Stimulated activated naive CD8-positive, alpha-beta T cell treated with anti-CD3 and anti-CD28 coated beads, Interleukin-15, Interleukin-2, amounts not matched to agents 100 ng/mL and 50 ng/mL, for 24 hours (primary cell): ENCODE results near the gene AMT.

Experiments
- H3K27ac Mint-ChIP-seq: one replicate; pipeline ENCODE4 v1.8.0; 2021; ENCODE audit warnings: mild to moderate bottlenecking, mixed read lengths
- H3K27me3 Mint-ChIP-seq: one replicate; pipeline ENCODE4 v1.8.0; 2021; ENCODE audit warnings: mixed read lengths
- H3K36me3 Mint-ChIP-seq: one replicate; pipeline ENCODE4 v1.8.0; 2021; ENCODE audit warnings: low read depth, mixed read lengths
- H3K4me1 Mint-ChIP-seq: one replicate; pipeline ENCODE4 v1.8.0; 2021; ENCODE audit warnings: low read depth, mixed read lengths
- H3K4me3 Mint-ChIP-seq: one replicate; pipeline ENCODE4 v1.8.0; 2021; ENCODE audit warnings: mild to moderate bottlenecking, mixed read lengths
- H3K9me3 Mint-ChIP-seq: one replicate; pipeline ENCODE4 v1.8.0; 2021; ENCODE audit warnings: mixed read lengths

The AMT gene

DNA sequence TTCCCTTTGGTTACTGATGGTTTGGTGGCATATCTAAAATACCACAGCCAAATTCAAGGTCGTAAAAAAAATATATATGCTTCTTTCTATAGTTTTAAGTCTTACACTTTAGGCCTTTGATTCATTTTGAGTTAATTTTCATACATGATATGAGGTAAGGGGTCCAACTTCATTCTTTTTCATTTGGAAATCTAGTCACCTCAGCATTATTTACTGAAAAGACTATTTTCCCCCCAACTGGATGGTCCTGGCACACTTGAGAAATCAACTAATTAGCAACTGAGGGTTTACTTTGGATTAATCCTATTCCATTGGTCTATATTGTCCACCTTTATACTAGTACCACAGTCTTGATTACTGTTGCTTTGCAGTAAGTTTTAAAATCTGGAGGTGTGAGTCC is 36.7 kb downstream of the AMT start:
- Mint-ChIP-seq H3K9me3 (no peaks in the 10 kb centered on the region), H3K4me1 (peaks cover 63% of the 10 kb centered on the region), H3K27me3 (no peaks in the 10 kb centered on the region), H3K27ac (peak overlapping the region; percentile 38), H3K36me3 (peaks cover 34% of the 10 kb centered on the region), H3K4me3 (no peak overlapping the region)

DNA sequence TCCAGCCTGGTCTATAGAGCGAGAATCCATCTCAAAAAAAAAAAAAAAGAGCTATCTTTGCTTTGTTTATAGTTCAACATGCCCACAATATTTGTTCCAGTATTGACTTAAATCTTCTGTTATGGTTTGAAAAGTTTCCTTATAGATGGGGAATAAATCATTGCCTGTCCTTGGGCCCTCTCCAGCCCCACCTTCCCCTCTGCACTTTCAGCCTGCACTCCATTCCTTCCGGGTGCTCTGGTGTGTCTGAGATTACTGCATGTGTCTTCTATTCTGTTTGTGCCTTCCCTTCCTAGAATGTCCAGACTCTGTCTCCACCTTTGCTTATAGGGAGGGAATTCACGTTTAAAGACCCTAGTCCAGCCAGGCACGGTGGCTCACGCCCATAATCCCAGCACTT is 38.9 kb downstream of the AMT start:
- peaks cover 69% of the 10 kb centered on the region for H3K4me1 Mint-ChIP-seq
- peaks cover 6% of the 10 kb centered on the region for H3K9me3 Mint-ChIP-seq
- H3K27ac Mint-ChIP-seq, result no peak overlapping the region

DNA sequence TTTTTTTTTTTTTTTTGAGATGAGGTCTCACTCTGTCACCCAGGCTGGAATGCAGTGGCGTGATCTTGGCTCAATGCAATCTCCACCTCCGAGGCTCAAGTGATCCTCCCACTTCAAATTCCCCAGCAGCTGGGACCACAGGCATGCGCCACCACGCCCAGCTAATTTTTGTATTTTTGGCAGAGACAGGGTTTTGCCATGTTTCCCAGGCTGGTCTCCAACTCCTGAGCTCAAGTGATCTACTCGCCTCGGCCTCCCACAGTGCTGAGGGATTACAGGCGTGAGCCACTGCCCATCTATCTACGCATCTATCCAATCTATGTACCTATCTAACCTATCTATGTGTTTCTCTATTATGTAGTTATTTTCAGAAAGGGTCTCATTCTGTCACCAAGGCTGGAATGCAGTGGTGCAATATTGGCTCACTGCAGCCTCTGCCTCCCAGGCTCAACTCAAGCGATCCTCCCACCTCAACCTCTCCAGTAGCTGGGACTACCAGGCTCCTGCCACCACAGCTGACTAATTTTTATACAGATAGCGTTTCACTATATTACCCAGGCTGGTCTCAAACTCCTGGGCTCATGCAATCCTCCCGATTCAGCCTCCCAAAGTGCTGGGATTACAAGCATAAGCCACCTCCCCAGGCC is 43.9 kb downstream of the AMT start:
- H3K27me3 Mint-ChIP-seq, result no peaks in the 10 kb centered on the region
- H3K4me1 Mint-ChIP-seq, result peaks cover 52% of the 10 kb centered on the region
- H3K4me3 Mint-ChIP-seq, result no peak overlapping the region
- H3K27ac Mint-ChIP-seq, result peak overlapping the region; percentile 78
- H3K9me3 Mint-ChIP-seq, result peaks cover 8% of the 10 kb centered on the region
- peaks cover 49% of the 10 kb centered on the region for H3K36me3 Mint-ChIP-seq

More for the DNA sequence above, 38.9 kb downstream of the AMT start:
- Mint-ChIP-seq H3K36me3 (peaks cover 47% of the 10 kb centered on the region), H3K27me3 (no peaks in the 10 kb centered on the region), H3K4me3 (no peak overlapping the region)

DNA sequence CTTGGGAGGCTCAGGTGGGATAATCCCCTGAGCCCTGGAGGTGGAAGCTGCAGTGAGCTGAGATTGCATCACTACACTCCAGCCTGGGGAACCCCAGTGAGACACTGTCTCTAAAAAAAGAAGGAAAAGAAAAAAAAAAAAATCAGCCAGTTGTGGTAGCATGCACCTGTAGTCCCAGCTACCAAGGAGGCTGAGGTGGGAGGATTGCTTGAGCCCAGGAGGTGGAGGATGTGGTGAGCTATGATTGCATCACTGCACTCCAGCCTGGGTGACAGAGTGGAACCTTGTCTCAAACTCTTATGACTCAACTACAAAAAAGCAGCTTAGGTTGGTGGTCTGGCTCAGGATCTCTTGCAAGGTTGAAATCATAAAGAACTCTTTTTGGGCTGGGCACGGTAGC is 44.8 kb downstream of the AMT start:
- Mint-ChIP-seq H3K27ac (peak overlapping the region; percentile 84), H3K27me3 (no peaks in the 10 kb centered on the region), H3K4me1 (peaks cover 43% of the 10 kb centered on the region), H3K4me3 (no peak overlapping the region), H3K36me3 (peaks cover 56% of the 10 kb centered on the region), H3K9me3 (peaks cover 8% of the 10 kb centered on the region)

DNA sequence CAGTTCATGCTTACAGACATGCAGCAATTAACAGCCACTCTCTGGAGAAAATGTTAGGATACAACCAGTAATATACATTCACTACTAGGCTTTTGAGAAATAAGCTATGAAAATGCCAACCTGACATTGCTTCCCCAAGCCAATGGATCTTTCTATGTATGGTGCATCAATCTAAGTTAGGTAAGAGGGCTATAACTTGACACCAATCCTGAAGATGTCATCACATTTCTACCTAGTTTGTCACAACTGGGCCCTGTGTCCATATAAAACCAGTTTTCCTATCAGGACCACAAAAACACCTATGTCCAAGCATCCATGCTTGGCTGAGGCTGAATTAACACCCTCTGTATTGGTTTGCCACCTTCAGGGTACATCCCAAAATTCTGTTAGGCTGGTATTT is 50.3 kb downstream of the AMT start:
- Mint-ChIP-seq H3K27ac (no peak overlapping the region), H3K36me3 (peaks cover 56% of the 10 kb centered on the region)

DNA sequence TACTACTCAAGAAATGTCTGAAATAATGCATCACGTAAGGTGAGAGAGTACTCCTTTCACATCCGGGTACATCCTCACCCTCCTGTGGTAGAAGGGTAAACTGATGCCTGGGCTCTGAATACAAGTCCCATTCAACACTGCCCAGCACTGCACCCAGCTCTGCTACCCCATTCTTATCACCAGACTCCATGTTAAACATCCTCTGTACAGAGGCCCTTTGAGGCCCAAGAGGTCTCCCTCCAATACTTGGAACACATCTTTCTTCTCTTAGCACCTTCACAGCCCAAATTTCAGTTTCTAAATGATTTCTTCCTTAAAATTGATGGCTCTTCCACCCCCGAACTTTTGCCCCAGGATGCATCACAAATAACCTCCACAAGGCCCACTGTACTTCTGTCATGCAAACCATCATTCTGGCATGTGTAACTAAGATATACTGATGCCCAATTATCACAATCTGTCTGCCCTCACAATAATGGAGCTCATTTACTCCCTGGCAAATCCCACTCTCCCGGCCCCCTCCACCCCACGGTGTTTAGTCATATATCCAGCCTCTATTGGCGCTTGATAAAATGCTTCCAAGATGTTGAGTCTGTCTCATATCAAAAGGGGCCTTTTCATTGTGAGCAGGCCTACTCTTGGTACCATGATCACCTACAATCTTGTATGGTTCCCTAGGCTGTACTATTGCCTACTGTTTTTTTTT is 51.5 kb downstream of the AMT start:
- Mint-ChIP-seq H3K4me1 (peaks cover 18% of the 10 kb centered on the region), H3K27ac (peak overlapping the region; percentile 52), H3K36me3 (peaks cover 67% of the 10 kb centered on the region), H3K4me3 (no peak overlapping the region), H3K9me3 (no peaks in the 10 kb centered on the region), H3K27me3 (no peaks in the 10 kb centered on the region)

More for the DNA sequence above, 50.3 kb downstream of the AMT start:
- Mint-ChIP-seq H3K9me3 (no peaks in the 10 kb centered on the region), H3K4me3 (no peak overlapping the region), H3K4me1 (peaks cover 25% of the 10 kb centered on the region), H3K27me3 (no peaks in the 10 kb centered on the region)
